ENCODE results near the gene GAS2L3. TPM values are rescaled to one million over a fixed set of nuclear protein-coding genes. Genes with fewer than 3 reads are reported as not detected.

The GAS2L3 gene
- total and polyA plus RNA-seq, 2 of the 8 experiments (the other 6 are each of a cell fraction or from before 2014, with no cell fraction given), result 2.1 to 19.3 TPM

DNA sequence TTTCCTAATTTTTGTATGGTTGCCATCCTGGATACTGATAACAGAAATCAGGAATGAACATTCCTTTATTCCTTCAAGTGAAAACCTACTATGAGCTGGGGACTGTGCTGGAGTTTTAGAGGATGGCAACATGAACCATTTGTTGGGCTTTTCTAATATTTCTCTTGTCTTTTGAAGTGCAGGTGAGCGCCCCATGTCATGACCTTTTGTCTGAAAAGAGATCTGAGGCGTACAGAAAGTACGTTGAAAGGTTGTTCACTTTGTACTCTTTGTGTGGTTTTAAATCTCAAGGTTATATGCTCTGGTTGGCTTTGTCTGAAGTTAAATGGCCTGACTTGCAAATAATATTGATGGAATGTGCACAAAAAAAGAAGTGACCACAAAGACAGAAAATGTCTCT, 79.0 kb downstream of the GAS2L3 start:
- Histone ChIP-seq H3K27ac (ENCODE audit: low read depth, low read length) (no peak overlapping the region), H3K79me2 (ENCODE audit: control insufficient read depth in 1 of 2, insufficient read depth in 2 of 2, low read length in 2 of 2) (no peaks in the 10 kb centered on the region), H2BK5ac (ENCODE audit: low read depth, low read length) (no peak overlapping the region), H3K23me2 (ENCODE audit: low read depth, low read length) (no peaks in the 10 kb centered on the region), H3K14ac (ENCODE audit: insufficient read length) (no peak overlapping the region), H4K5ac (ENCODE audit: insufficient read length, low read depth, low read length) (no peak overlapping the region), H4K8ac (ENCODE audit: extremely low read depth, insufficient read depth, low read length) (no peak overlapping the region), H3K4ac (replicated peaks; ENCODE audit: insufficient read length, low read depth, low read length) (no peak overlapping the region), H3K9me3 (ENCODE audit: insufficient read depth in 2 of 2, low read depth in 1 of 2, low read length in 1 of 2) (no peaks in the 10 kb centered on the region), H2BK120ac (replicated peaks; ENCODE audit: low read depth, low read length) (no peak overlapping the region), H3K9ac (replicated peaks in 1 of 4; ENCODE audit: extremely low read depth in 1 of 4, low read depth in 3 of 4, low read length in 3 of 4) (no peak overlapping the region), H3K23ac (ENCODE audit: insufficient read length) (no peak overlapping the region), H3K4me2 (ENCODE audit: insufficient read depth in 1 of 2, low read depth in 2 of 2, low read length in 2 of 2) (no peak overlapping the region), H3K36me3 (ENCODE audit: control insufficient read depth in 2 of 4, insufficient read depth in 4 of 4, low read length in 3 of 4) (no peaks in the 10 kb centered on the region), H3K18ac (ENCODE audit: extremely low read depth, low read length) (no peak overlapping the region), H3K4me3 (ENCODE audit: extremely low read depth in 1 of 4, insufficient read depth in 2 of 4, low read depth in 3 of 4, low read length in 4 of 4) (no peak overlapping the region), H2BK15ac (ENCODE audit: low read length) (no peak overlapping the region), H3K27me3 (replicated peaks in 1 of 4; ENCODE audit: control insufficient read depth in 3 of 4, extremely low read depth in 1 of 4, insufficient read depth in 3 of 4, low read length in 3 of 4) (no peaks in the 10 kb centered on the region), H3K79me1 (ENCODE audit: low read depth, low read length) (no peaks in the 10 kb centered on the region), H3K4me1 (replicated peaks in 1 of 4; ENCODE audit: control insufficient read depth in 3 of 4, insufficient read depth in 4 of 4, low read length in 3 of 4) (no peaks in the 10 kb centered on the region), H2AK5ac (ENCODE audit: low read depth, low read length) (no peak overlapping the region), H4K91ac (replicated peaks; ENCODE audit: insufficient read length, low read length) (no peak overlapping the region), H2BK20ac (ENCODE audit: low read length) (no peak overlapping the region), H3K56ac (replicated peaks; ENCODE audit: insufficient read length, low read depth, low read length) (no peak overlapping the region), H4K20me1 (replicated peaks in 1 of 2; ENCODE audit: control insufficient read depth in 1 of 2, insufficient read depth in 2 of 2, low read length in 2 of 2) (no peaks in the 10 kb centered on the region), H2AFZ (ENCODE audit: low read length) (no peak overlapping the region), H2BK12ac (ENCODE audit: low read depth, low read length) (no peak overlapping the region)
- no peak for DNase-seq (ENCODE audit: low read depth in 1 of 2, low spot score in 2 of 2)
- WGBS, 2 experiments (ENCODE audit: extremely low coverage in 1 of 2, insufficient coverage in 1 of 2, insufficient read length in 1 of 2, insufficient replicate concordance in 2 of 2, low coverage in 1 of 2, low lambda C conversion rate in 2 of 2, missing lambda C conversion rate in 1 of 2), result 84% methylated on average over 3 of the region's 3 CpGs; no CpG with 5 or more reads in 1 of the 2 experiments
- ChIA-PET POLR2A (ENCODE audit: partially characterized antibody) (no interaction called here), CTCF (ENCODE audit: partially characterized antibody) (interaction anchor here (0.7 to 2.4 kb wide), 10 partner anchors 12 to 1351 kb away, joined by 3 to 17 read pairs (median 4); no protein-coding TSS in a partner anchor)
- FAIRE-seq, result no peak
- TF ChIP-seq SIN3A (conservative IDR thresholded peaks at IDR 0.05 in 1 of 2, IDR thresholded peaks at IDR 0.05 in 1 of 2; ENCODE audit: low read depth in 1 of 2, low read length in 2 of 2) (no peak), TEAD4 (IDR thresholded peaks at IDR 0.05; ENCODE audit: low read depth, low read length) (no peak), SIRT6 (IDR thresholded peaks at IDR 0.05; ENCODE audit: low read length) (no peak), NANOG (IDR thresholded peaks at IDR 0.05; ENCODE audit: insufficient read depth, low read depth, low read length, poor library complexity, severe bottlenecking) (no peak), HDAC6 (IDR thresholded peaks at IDR 0.05; ENCODE audit: low read depth, low read length) (no peak), CTBP2 (IDR thresholded peaks at IDR 0.05; ENCODE audit: borderline replicate concordance, insufficient read depth, insufficient read length, low read length) (no peak), SP2 (IDR thresholded peaks at IDR 0.05; ENCODE audit: low read length) (no peak), GABPA (IDR thresholded peaks at IDR 0.05; ENCODE audit: borderline replicate concordance, insufficient read depth, low read length) (no peak), SAP30 (IDR thresholded peaks at IDR 0.05; ENCODE audit: insufficient read depth, insufficient replicate concordance, low read length) (no peak), TAF7 (optimal IDR thresholded peaks at IDR 0.05; ENCODE audit: borderline replicate concordance, low read depth, low read length) (no peak), TCF12 (IDR thresholded peaks at IDR 0.05; ENCODE audit: low read depth, low read length) (no peak), NRF1 (IDR thresholded peaks at IDR 0.05; ENCODE audit: low read depth, low read length) (no peak)
- TF ChIP-seq, protein P1, sequence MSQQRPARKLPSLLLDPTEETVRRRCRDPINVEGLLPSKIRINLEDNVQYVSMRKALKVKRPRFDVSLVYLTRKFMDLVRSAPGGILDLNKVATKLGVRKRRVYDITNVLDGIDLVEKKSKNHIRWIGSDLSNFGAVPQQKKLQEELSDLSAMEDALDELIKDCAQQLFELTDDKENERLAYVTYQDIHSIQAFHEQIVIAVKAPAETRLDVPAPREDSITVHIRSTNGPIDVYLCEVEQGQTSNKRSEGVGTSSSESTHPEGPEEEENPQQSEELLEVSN (IDR thresholded peaks at IDR 0.05), result no peak
